H1 (cell line): Measurements from ENCODE around the gene IFNL1. TPM values are rescaled to one million over a fixed set of nuclear protein-coding genes. Genes with fewer than 3 reads are reported as not detected.

Experiments used
- CTCF ChIA-PET: fragments of 300-600 bp; sonication (Branson Sonifier 250); formaldehyde crosslinking; loops from one replicate; lab custom pipeline; 2021; ENCODE audit not compliant: partially characterized antibody; lab: Charles Lee
- POLR2A ChIA-PET: fragments of 300-600 bp; sonication (Branson Sonifier 250); formaldehyde crosslinking; loops from one replicate; lab custom pipeline; 2021; ENCODE audit warnings: inconsistent platforms; ENCODE audit not compliant: partially characterized antibody; lab: Charles Lee
- DNase-seq, 2 experiments: peaks; one replicate each; pipeline versions ENCODE4 v3.0.0 to v3.0.0-alpha.2; 2010 to 2022; ENCODE audit warnings: low spot score in 2 of 2, low read depth in 1 of 2, mixed read lengths in 1 of 2
- FAIRE-seq: peaks from 2 replicates; lab custom pipeline; 2011; peaks lifted over from hg19 to GRCh38; lab: Jason Lieb, UNC
- H2AFZ ChIP-seq: 2 replicates; pipeline ENCODE4 v1.8.1; 2012; ENCODE audit warnings: low read length, inconsistent platforms
- H2AK5ac ChIP-seq: 2 replicates; pipeline ENCODE4 v1.6.1; 2013; ENCODE audit warnings: low read depth, low read length
- H2BK120ac ChIP-seq: replicated peaks from 2 replicates; pipeline ENCODE3; 2013; ENCODE audit warnings: low read depth, low read length, inconsistent platforms
- H2BK12ac ChIP-seq: 2 replicates; pipeline ENCODE4 v1.6.1; 2013; ENCODE audit warnings: low read depth, low read length
- H2BK15ac ChIP-seq: 2 replicates; pipeline ENCODE4 v1.6.1; 2013; ENCODE audit warnings: low read length
- H2BK20ac ChIP-seq: 2 replicates; pipeline ENCODE4 v1.6.1; 2013; ENCODE audit warnings: low read length
- H2BK5ac ChIP-seq: 2 replicates; pipeline ENCODE4 v1.6.1; 2013; ENCODE audit warnings: low read depth, low read length
- H3K14ac ChIP-seq: 2 replicates; pipeline ENCODE4 v1.6.1; 2013; ENCODE audit warnings: inconsistent platforms; ENCODE audit not compliant: insufficient read length
- H3K18ac ChIP-seq: 2 replicates; pipeline ENCODE4 v1.6.1; 2013; ENCODE audit warnings: low read length; ENCODE audit errors: extremely low read depth
- H3K23ac ChIP-seq: 2 replicates; pipeline ENCODE4 v1.6.1; 2013; ENCODE audit warnings: inconsistent platforms; ENCODE audit not compliant: insufficient read length
- H3K23me2 ChIP-seq: 2 replicates; pipeline ENCODE4 v1.6.1; 2013; ENCODE audit warnings: low read depth, low read length
- H3K27ac ChIP-seq: 2 replicates; pipeline ENCODE4 v1.6.1; 2011; ENCODE audit warnings: low read depth, low read length, inconsistent platforms
- H3K27me3 ChIP-seq, 4 experiments: replicated peaks in 1 of 4; 1 replicate in 1 of 4; 2 replicates in 3 of 4; pipeline versions ENCODE4 v1.6.1 to v1.8.1; 2011 to 2013; ENCODE audit warnings: low read length in 3 of 4, mild to moderate bottlenecking in 3 of 4, inconsistent platforms in 2 of 4, mixed read lengths in 2 of 4, moderate library complexity in 1 of 4; ENCODE audit not compliant: control insufficient read depth in 3 of 4, insufficient read depth in 3 of 4; ENCODE audit errors: extremely low read depth in 1 of 4
- H3K36me3 ChIP-seq, 4 experiments: 2 replicates each; pipeline versions ENCODE4 v1.6.1 to v1.8.1; 2011 to 2013; ENCODE audit warnings: mild to moderate bottlenecking in 4 of 4, low read length in 3 of 4, moderate library complexity in 2 of 4, control low read depth in 1 of 4, inconsistent platforms in 1 of 4; ENCODE audit not compliant: insufficient read depth in 4 of 4, control insufficient read depth in 2 of 4
- H3K4ac ChIP-seq: replicated peaks from 2 replicates; pipeline ENCODE3; 2013; ENCODE audit warnings: low read length, low read depth, mixed read lengths, inconsistent platforms; ENCODE audit not compliant: insufficient read length
- H3K4me1 ChIP-seq, 4 experiments: replicated peaks in 1 of 4; 1 replicate in 1 of 4; 2 replicates in 3 of 4; pipeline versions ENCODE4 v1.6.1 to v1.8.1; 2011 to 2013; ENCODE audit warnings: low read length in 3 of 4, inconsistent platforms in 2 of 4, mixed read lengths in 1 of 4; ENCODE audit not compliant: insufficient read depth in 4 of 4, control insufficient read depth in 3 of 4
- H3K4me2 ChIP-seq, 2 experiments: 2 replicates each; pipeline versions ENCODE4 v1.6.1 to v1.8.1; 2011 to 2013; ENCODE audit warnings: low read depth in 2 of 2, low read length in 2 of 2, control low read depth in 1 of 2, inconsistent platforms in 1 of 2, mild to moderate bottlenecking in 1 of 2; ENCODE audit not compliant: insufficient read depth in 1 of 2
- H3K4me3 ChIP-seq, 4 experiments: fragments of 200-600, 300-600 bp in 1 of 4; sonication (generic), shearing (Covaris generic), sonication (Bioruptor Twin) in 1 of 4; 2 replicates each; pipeline versions ENCODE4 v1.5.1 to v1.8.1; 2011 to 2016; ENCODE audit warnings: low read length in 4 of 4, low read depth in 3 of 4, control low read depth in 2 of 4, inconsistent platforms in 2 of 4, mild to moderate bottlenecking in 2 of 4, mixed read lengths in 1 of 4, moderate library complexity in 1 of 4; ENCODE audit not compliant: insufficient read depth in 2 of 4; ENCODE audit errors: extremely low read depth in 1 of 4
- H3K56ac ChIP-seq: replicated peaks from 2 replicates; pipeline ENCODE3; 2013; ENCODE audit warnings: low read depth, mild to moderate bottlenecking, mixed read lengths, low read length, inconsistent platforms; ENCODE audit not compliant: insufficient read length
- H3K79me1 ChIP-seq: 2 replicates; pipeline ENCODE4 v1.6.1; 2013; ENCODE audit warnings: low read depth, low read length, control low read depth
- H3K79me2 ChIP-seq, 2 experiments: 2 replicates each; pipeline versions ENCODE4 v1.6.1 to v1.8.1; 2012 to 2013; ENCODE audit warnings: low read length in 2 of 2, mild to moderate bottlenecking in 2 of 2, inconsistent platforms in 1 of 2; ENCODE audit not compliant: insufficient read depth in 2 of 2, control insufficient read depth in 1 of 2
- H3K9ac ChIP-seq, 4 experiments: replicated peaks in 1 of 4; 1 replicate in 1 of 4; 2 replicates in 3 of 4; pipeline versions ENCODE4 v1.6.1 to v1.8.1; 2011 to 2013; ENCODE audit warnings: low read depth in 3 of 4, low read length in 3 of 4, control low read depth in 2 of 4, mild to moderate bottlenecking in 2 of 4, moderate library complexity in 2 of 4, inconsistent platforms in 1 of 4; ENCODE audit errors: extremely low read depth in 1 of 4
- H3K9me3 ChIP-seq, 2 experiments: 2 replicates each; pipeline versions ENCODE4 v1.6.1 to v1.8.1; 2012 to 2013; ENCODE audit warnings: mild to moderate bottlenecking in 2 of 2, moderate library complexity in 2 of 2, control low read depth in 1 of 2, inconsistent platforms in 1 of 2, low read depth in 1 of 2, low read length in 1 of 2, mixed read lengths in 1 of 2; ENCODE audit not compliant: insufficient read depth in 2 of 2
- H4K20me1 ChIP-seq, 2 experiments: replicated peaks in 1 of 2; 2 replicates each; pipeline versions ENCODE3 to v1.8.1; 2011 to 2013; ENCODE audit warnings: inconsistent platforms in 2 of 2, low read length in 2 of 2, mild to moderate bottlenecking in 1 of 2; ENCODE audit not compliant: insufficient read depth in 2 of 2, control insufficient read depth in 1 of 2
- H4K5ac ChIP-seq: 2 replicates; pipeline ENCODE4 v1.6.1; 2013; ENCODE audit warnings: low read length, low read depth, mixed read lengths, inconsistent platforms; ENCODE audit not compliant: insufficient read length
- H4K8ac ChIP-seq: 2 replicates; pipeline ENCODE4 v1.8.0; 2013; ENCODE audit warnings: mild to moderate bottlenecking, moderate library complexity, low read length, inconsistent platforms; ENCODE audit not compliant: insufficient read depth; ENCODE audit errors: extremely low read depth
- H4K91ac ChIP-seq: replicated peaks from 2 replicates; pipeline ENCODE3; 2013; ENCODE audit warnings: low read length, mixed read lengths, inconsistent platforms; ENCODE audit not compliant: insufficient read length
- E2F6 ChIP-seq: IDR thresholded peaks from 2 replicates; pipeline ENCODE4 v1.6.1; 2012; ENCODE audit warnings: inconsistent platforms
- EZH2 ChIP-seq: fragments of 200-600 bp; sonication (generic); IDR thresholded peaks from 2 replicates; pipeline ENCODE4 v1.7.1; 2012; ENCODE audit warnings: low read depth, mild to moderate bottlenecking, moderate library complexity, low read length, inconsistent platforms; ENCODE audit not compliant: severe bottlenecking
- GABPA ChIP-seq: IDR thresholded peaks from 2 replicates; pipeline ENCODE4 v1.6.1; 2011; ENCODE audit warnings: mild to moderate bottlenecking, low read length, moderate library complexity, borderline replicate concordance; ENCODE audit not compliant: insufficient read depth
- KDM4A ChIP-seq: IDR thresholded peaks from one replicate; pipeline ENCODE4 v1.7.1; 2012; ENCODE audit warnings: low read depth, mild to moderate bottlenecking, moderate library complexity, low read length, inconsistent platforms; ENCODE audit not compliant: severe bottlenecking
- MAX ChIP-seq: IDR thresholded peaks from 2 replicates; pipeline ENCODE4 v1.6.1; 2012; ENCODE audit warnings: inconsistent platforms
- RNF2 ChIP-seq: fragments of 200-900, 300-1000 bp; sonication (generic); IDR thresholded peaks from 2 replicates; pipeline ENCODE4 v1.7.1; 2016; ENCODE audit warnings: borderline replicate concordance, low read depth, mild to moderate bottlenecking, antibody characterized with exemption, low read length; ENCODE audit not compliant: poor library complexity, severe bottlenecking; ENCODE audit errors: missing control alignments
- RXRA ChIP-seq: IDR thresholded peaks from 2 replicates; pipeline ENCODE4 v1.6.1; 2011; ENCODE audit warnings: low read depth, mild to moderate bottlenecking, low read length, moderate library complexity; ENCODE audit not compliant: insufficient read depth
- SUZ12 ChIP-seq: fragments of 200-600 bp; sonication (generic); IDR thresholded peaks from 2 replicates; pipeline ENCODE4 v1.6.1; 2012; ENCODE audit warnings: mild to moderate bottlenecking, inconsistent platforms, low read length, moderate library complexity, mixed read lengths
- WGBS, 2 experiments: shearing (Covaris generic) in 1 of 2; methylation state at CpG; one replicate each; pipeline versions ENCODE4 v1.1.6 to v1.1.7; 2013 to 2015; ENCODE audit warnings: low lambda C conversion rate in 2 of 2, mixed read lengths in 2 of 2, inconsistent platforms in 1 of 2, low coverage in 1 of 2, missing lambda C conversion rate in 1 of 2; ENCODE audit not compliant: insufficient replicate concordance in 2 of 2, insufficient coverage in 1 of 2, insufficient read length in 1 of 2; ENCODE audit errors: extremely low coverage in 1 of 2, missing lambda C conversion rate in 1 of 2; 5-methylcytosine and 5-hydroxymethylcytosine counted together
- polyA plus RNA-seq, 7 experiments: library from polyadenylated mRNA; depleted of rRNA in 3 of 7; stranded (reverse) in 5 of 7; unstranded in 2 of 7; fragments of >200 nt in 5 of 7; fragments of 200-250 nt in 2 of 7; gene quantifications; 1 replicate in 5 of 7; 2 replicates in 1 of 7; 4 replicates in 1 of 7; pipeline versions ENCODE4 v1.2.1 to v1.2.3, GENCODE V29; 2011 to 2013; ENCODE audit warnings: missing spikeins in 2 of 7, mixed read lengths in 2 of 7
- total RNA-seq: library from RNA; stranded (reverse); fragmentation: NEBNext Ultra II Directional; extraction: Animal tissue kit (Norgen Biotek cat#: 25700); gene quantifications from 2 replicates; pipeline ENCODE4 v1.2.1, GENCODE V29; 2021

The IFNL1 gene
- total and polyA plus RNA-seq, 2 of the 8 experiments (the other 6 are each of a cell fraction or from before 2014, with no cell fraction given) = not detected

DNA sequence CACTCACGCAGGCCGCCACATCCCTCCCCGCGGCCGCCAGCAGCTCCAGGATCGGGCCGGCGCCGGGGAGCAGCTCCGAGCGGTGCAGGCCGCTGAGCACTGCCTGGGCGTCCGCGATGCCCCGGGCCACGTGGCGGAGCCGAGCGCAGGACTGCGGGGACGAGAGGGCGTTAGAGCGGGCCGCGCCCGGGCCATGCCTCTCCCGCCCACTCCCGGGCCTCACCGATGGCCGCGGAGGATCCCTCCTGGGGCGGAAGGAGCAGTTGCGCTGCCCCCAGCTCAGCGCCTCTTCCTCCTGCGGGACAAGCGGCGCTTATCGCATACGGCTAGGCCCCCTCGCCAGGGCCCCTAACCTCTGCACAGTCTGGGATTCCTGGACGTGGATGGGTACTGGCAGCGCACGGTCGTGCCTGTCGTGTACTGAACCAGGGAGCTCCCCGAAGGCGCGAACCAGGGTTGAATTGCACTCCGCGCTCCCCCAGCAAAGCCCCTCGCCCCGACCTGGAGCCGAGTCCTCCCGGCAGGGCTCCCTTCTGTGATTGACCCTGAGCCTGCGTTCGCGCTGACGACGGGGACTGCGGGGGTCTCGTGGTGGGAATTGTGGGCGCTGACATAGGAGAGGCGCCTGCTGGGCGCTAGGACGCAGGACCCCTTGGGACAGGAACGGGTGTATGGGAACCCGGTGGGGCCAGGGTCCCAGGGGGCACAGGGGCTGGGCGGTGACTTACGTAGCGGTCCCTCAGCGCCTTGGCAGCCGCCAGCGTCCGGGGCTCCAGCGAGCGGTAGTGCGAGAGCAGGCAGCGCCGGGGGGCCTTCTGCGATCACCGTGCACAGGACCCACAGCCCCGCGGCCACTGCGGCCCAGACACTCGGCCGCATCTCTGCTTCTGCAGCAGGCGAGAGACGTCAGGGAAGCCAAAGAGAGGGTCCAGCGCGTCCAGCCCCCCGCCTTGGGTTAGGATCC lies 48.2 kb upstream of the IFNL1 start:
- Histone ChIP-seq H3K4me2 (peak overlapping the region; percentile 32 to 81), H4K91ac (peak overlapping the region; percentile 15), H3K18ac (peak overlapping the region; percentile 71; the same call in 1 of the 2 replicates), H3K23me2 (peaks cover 8% of the 10 kb centered on the region; the same call in 1 of the 2 replicates), H3K27ac (no peak overlapping the region), H2BK15ac (no peak overlapping the region), H2BK20ac (no peak overlapping the region), H4K8ac (no peak overlapping the region), H3K36me3 (no peaks in the 10 kb centered on the region), H3K4ac (no peak overlapping the region), H2BK120ac (no peak overlapping the region), H2BK5ac (no peak overlapping the region), H3K27me3 (peaks cover 29 to 43% (median 36%) of the 10 kb centered on the region in 4 experiments), H2BK12ac (no peak overlapping the region), H4K20me1 (peaks cover 0 to 5% of the 10 kb centered on the region in 2 experiments), H3K9me3 (peaks cover 0 to 3% of the 10 kb centered on the region in 2 experiments; a peak in 1 of 4 replicates), H3K4me3 (peak overlapping the region in 3 of 4 experiments; percentile 10 to 51 (median 12); a peak in 4 of 8 replicates), H3K56ac (no peak overlapping the region), H2AK5ac (no peak overlapping the region), H3K14ac (no peak overlapping the region), H2AFZ (no peak overlapping the region; the same call in 1 of the 2 replicates), H4K5ac (no peak overlapping the region), H3K9ac (no peak overlapping the region), H3K79me1 (no peaks in the 10 kb centered on the region), H3K79me2 (no peaks in the 10 kb centered on the region), H3K23ac (no peak overlapping the region), H3K4me1 (peaks cover 0 to 14% (median 7%) of the 10 kb centered on the region in 4 experiments; a peak in 5 of 7 replicates)
- FAIRE-seq = no peak
- CTCF ChIA-PET = interaction anchor here (1.2 to 1.6 kb wide), 5 partner anchors 24 to 136 kb away, joined by 3 to 5 read pairs (median 4); no protein-coding TSS in a partner anchor
- peak in 1 of 2 experiments; percentile 69 for DNase-seq
- 17% methylated on average over 73 of the region's 92 CpGs; no CpG with 5 or more reads in 1 of the 2 experiments for WGBS, 2 experiments
- POLR2A ChIA-PET = interaction anchor here (0.8 kb wide), 1 partner anchor 78 kb away, joined by 3 read pairs; no protein-coding TSS in a partner anchor
- peak; percentile 53 for TF ChIP-seq GABPA
- TF ChIP-seq E2F6 = peak; percentile 87
- peak; percentile 96 for TF ChIP-seq EZH2
- peak; percentile 81 for TF ChIP-seq KDM4A
- peak; percentile 19 for TF ChIP-seq RNF2
- peak; percentile 96 for TF ChIP-seq SUZ12
- no peak for TF ChIP-seq RXRA
- peak; percentile 93 for TF ChIP-seq MAX
